Measurements from ENCODE around the gene MYO15B.

MYO15B gene

GRCh38 chr17:75552425-75553294 is 34.9 kb upstream of the MYO15B start:
- TF ChIP-seq CTCF (IDR thresholded peaks at IDR 0.05; ENCODE audit: control insufficient read depth, insufficient read depth, low read depth, low read length, missing control alignments), result no peak
- DNase-seq (ENCODE audit: low read depth), result no peak
- no peak overlapping the region for H3K4me3 ChIP-seq (ENCODE audit: control insufficient read depth, low read depth, low read length)

GRCh38 chr17:75553295-75554110 is 34.1 kb upstream of the MYO15B start:
- no peak for DNase-seq (ENCODE audit: low read depth)
- H3K4me3 ChIP-seq (ENCODE audit: control insufficient read depth, low read depth, low read length), result no peak overlapping the region
- TF ChIP-seq CTCF (IDR thresholded peaks at IDR 0.05; ENCODE audit: control insufficient read depth, insufficient read depth, low read depth, low read length, missing control alignments), result no peak

- no peak for DNase-seq (ENCODE audit: low read depth)
- no peak overlapping the region for H3K4me3 ChIP-seq (ENCODE audit: control insufficient read depth, low read depth, low read length)
- no peak for TF ChIP-seq CTCF (IDR thresholded peaks at IDR 0.05; ENCODE audit: control insufficient read depth, insufficient read depth, low read depth, low read length, missing control alignments)
Observed at GRCh38 chr17:75555679-75556153, 31.9 kb upstream of the MYO15B start.

- DNase-seq (ENCODE audit: low read depth), result no peak
- no peak overlapping the region for H3K4me3 ChIP-seq (ENCODE audit: control insufficient read depth, low read depth, low read length)
- no peak for TF ChIP-seq CTCF (IDR thresholded peaks at IDR 0.05; ENCODE audit: control insufficient read depth, insufficient read depth, low read depth, low read length, missing control alignments)
Observed at GRCh38 chr17:75557075-75557851, 30.3 kb upstream of the MYO15B start.

- H3K4me3 ChIP-seq (ENCODE audit: control insufficient read depth, low read depth, low read length), result no peak overlapping the region
- TF ChIP-seq CTCF (IDR thresholded peaks at IDR 0.05; ENCODE audit: control insufficient read depth, insufficient read depth, low read depth, low read length, missing control alignments), result no peak
- DNase-seq (ENCODE audit: low read depth), result no peak
Observed at GRCh38 chr17:75557852-75558665, 29.5 kb upstream of the MYO15B start.

All from AG09309 (cell line).